CD4-positive, alpha-beta T cell (primary cell): ENCODE data around the gene GNA12. TPM values are rescaled to one million over a fixed set of nuclear protein-coding genes. Genes with fewer than 3 reads are reported as not detected.

ENCODE experiments used
- ATAC-seq: fragments of 200-7000 bp; cut with Tn5 transposase; one replicate; pipeline ENCODE4 v1.10.0; 2022; ENCODE audit warnings: mild to moderate bottlenecking; ENCODE audit not compliant: poor library complexity
- CTCF ChIA-PET: fragments of 350-600 bp; sonication (Branson Sonifier 250); formaldehyde crosslinking; loops from one replicate; lab custom pipeline; 2021; ENCODE audit warnings: antibody characterized with exemption, inconsistent platforms; lab: Charles Lee
- POLR2A ChIA-PET: fragments of 350-600 bp; sonication (Branson Sonifier 250); formaldehyde crosslinking; loops from one replicate; lab custom pipeline; 2021; ENCODE audit warnings: antibody characterized with exemption, inconsistent platforms; lab: Charles Lee
- DNase-seq, 14 experiments: peaks; one replicate each; pipeline ENCODE4 v3.0.0-alpha.2; 2013 to 2020; ENCODE audit warnings: mixed read lengths in 2 of 14
- H3K27ac ChIP-seq, 2 donors: one replicate each; pipeline versions ENCODE4 v1.5.1 to v1.7.0; 2013; ENCODE audit warnings: low read length in 2 of 2, low read depth in 1 of 2, mild to moderate bottlenecking in 1 of 2
- H3K27me3 ChIP-seq, 2 experiments: 1 replicate in 1 of 2; 2 replicates in 1 of 2; pipeline versions ENCODE4 v1.6.1 to v1.7.0; 2013; ENCODE audit warnings: low read length in 2 of 2, control low read depth in 1 of 2, mild to moderate bottlenecking in 1 of 2, moderate library complexity in 1 of 2; ENCODE audit not compliant: insufficient read depth in 2 of 2, control insufficient read depth in 1 of 2
- H3K36me3 ChIP-seq: one replicate; pipeline ENCODE4 v1.6.1; 2013; ENCODE audit warnings: low read length, control low read depth; ENCODE audit not compliant: insufficient read depth
- H3K4me1 ChIP-seq: one replicate; pipeline ENCODE4 v1.6.1; 2013; ENCODE audit warnings: low read length, control low read depth; ENCODE audit not compliant: insufficient read depth
- H3K4me3 ChIP-seq: one replicate; pipeline ENCODE4 v1.5.1; 2013; ENCODE audit warnings: mild to moderate bottlenecking, low read length, moderate library complexity
- H3K9me3 ChIP-seq, 2 experiments: 1 replicate in 1 of 2; 2 replicates in 1 of 2; pipeline versions ENCODE4 v1.6.1 to v1.7.0; 2013; ENCODE audit warnings: low read length in 2 of 2, mild to moderate bottlenecking in 2 of 2, control low read depth in 1 of 2, moderate library complexity in 1 of 2; ENCODE audit not compliant: control insufficient read depth in 1 of 2, insufficient read depth in 1 of 2
- H3K27ac Mint-ChIP-seq: one replicate; pipeline ENCODE4 v1.8.0; 2020; ENCODE audit warnings: mixed read lengths
- H3K27me3 Mint-ChIP-seq: one replicate; pipeline ENCODE4 v1.8.0; 2021; ENCODE audit warnings: mixed read lengths
- H3K36me3 Mint-ChIP-seq: one replicate; pipeline ENCODE4 v1.8.0; 2021; ENCODE audit warnings: low read depth, mixed read lengths
- H3K4me1 Mint-ChIP-seq: one replicate; pipeline ENCODE4 v1.8.0; 2021; ENCODE audit warnings: low read depth, mixed read lengths
- H3K4me3 Mint-ChIP-seq: one replicate; pipeline ENCODE4 v1.8.0; 2020; ENCODE audit warnings: mild to moderate bottlenecking, mixed read lengths
- H3K9me3 Mint-ChIP-seq: one replicate; pipeline ENCODE4 v1.8.0; 2020; ENCODE audit warnings: mixed read lengths
- intact Hi-C, 2 experiments: fragments of 100-400 bp; cut with DNase I in 1 of 2; cut with micrococcal nuclease in 1 of 2; formaldehyde crosslinking; loops; one replicate each; pipeline versions ENCODE4 v1.15.1 to v1.9.0; 2023 to 2025; cut with DNase I, micrococcal nuclease
- total RNA-seq, 174 experiments: library from RNA in 2 of 174; stranded (reverse) in 2 of 174; gene quantifications; one replicate each; pipeline ENCODE4 v1.2.3 and lab custom pipeline; 2021 to 2026
- TF ChIP-seq, protein P1 (sequence below): fragments of 200-600 bp; IDR thresholded peaks from one replicate; pipeline ENCODE4 v1.8.0; 2022; ENCODE audit warnings: antibody characterized with exemption, mild to moderate bottlenecking

Gene GNA12
- total RNA-seq, 2 experiments from 2014 or later = 16.0 to 16.1 TPM

DNA sequence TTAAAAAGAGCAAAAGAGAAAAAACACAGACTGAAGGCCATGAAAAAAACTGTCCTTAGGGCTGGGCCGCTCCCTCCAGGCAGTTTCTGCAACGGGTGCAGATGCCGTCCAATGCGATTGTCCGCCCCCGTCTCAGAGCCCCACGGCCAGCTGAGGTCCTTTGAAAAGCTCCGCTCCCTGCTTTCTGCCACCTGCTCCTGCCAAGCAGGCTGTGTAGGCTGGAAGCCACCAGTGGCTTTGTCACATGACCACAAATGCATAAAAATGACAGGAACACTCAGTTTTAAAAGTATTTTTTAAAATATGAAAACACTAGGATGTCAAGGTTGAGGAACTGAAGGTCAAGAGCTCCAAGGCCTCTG, 84.4 kb downstream of the GNA12 start:
- intact Hi-C loops = no loop called here
- Histone ChIP-seq H3K27ac (no peak overlapping the region), H3K4me3 (no peak overlapping the region), H3K9me3 (no peaks in the 10 kb centered on the region), H3K27me3 (no peaks in the 10 kb centered on the region), H3K4me1 (peaks cover 28% of the 10 kb centered on the region), H3K36me3 (peaks cover 13% of the 10 kb centered on the region)
- Mint-ChIP-seq H3K9me3 (no peaks in the 10 kb centered on the region), H3K4me3 (no peak overlapping the region), H3K4me1 (peaks cover 30% of the 10 kb centered on the region), H3K27ac (no peak overlapping the region), H3K27me3 (no peaks in the 10 kb centered on the region), H3K36me3 (peaks cover 38% of the 10 kb centered on the region)
- TF ChIP-seq, protein P1, sequence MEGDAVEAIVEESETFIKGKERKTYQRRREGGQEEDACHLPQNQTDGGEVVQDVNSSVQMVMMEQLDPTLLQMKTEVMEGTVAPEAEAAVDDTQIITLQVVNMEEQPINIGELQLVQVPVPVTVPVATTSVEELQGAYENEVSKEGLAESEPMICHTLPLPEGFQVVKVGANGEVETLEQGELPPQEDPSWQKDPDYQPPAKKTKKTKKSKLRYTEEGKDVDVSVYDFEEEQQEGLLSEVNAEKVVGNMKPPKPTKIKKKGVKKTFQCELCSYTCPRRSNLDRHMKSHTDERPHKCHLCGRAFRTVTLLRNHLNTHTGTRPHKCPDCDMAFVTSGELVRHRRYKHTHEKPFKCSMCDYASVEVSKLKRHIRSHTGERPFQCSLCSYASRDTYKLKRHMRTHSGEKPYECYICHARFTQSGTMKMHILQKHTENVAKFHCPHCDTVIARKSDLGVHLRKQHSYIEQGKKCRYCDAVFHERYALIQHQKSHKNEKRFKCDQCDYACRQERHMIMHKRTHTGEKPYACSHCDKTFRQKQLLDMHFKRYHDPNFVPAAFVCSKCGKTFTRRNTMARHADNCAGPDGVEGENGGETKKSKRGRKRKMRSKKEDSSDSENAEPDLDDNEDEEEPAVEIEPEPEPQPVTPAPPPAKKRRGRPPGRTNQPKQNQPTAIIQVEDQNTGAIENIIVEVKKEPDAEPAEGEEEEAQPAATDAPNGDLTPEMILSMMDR = no peak
- CTCF ChIA-PET = no interaction called here
- no peak for ATAC-seq
- DNase-seq = no peak
- POLR2A ChIA-PET = no interaction called here

DNA sequence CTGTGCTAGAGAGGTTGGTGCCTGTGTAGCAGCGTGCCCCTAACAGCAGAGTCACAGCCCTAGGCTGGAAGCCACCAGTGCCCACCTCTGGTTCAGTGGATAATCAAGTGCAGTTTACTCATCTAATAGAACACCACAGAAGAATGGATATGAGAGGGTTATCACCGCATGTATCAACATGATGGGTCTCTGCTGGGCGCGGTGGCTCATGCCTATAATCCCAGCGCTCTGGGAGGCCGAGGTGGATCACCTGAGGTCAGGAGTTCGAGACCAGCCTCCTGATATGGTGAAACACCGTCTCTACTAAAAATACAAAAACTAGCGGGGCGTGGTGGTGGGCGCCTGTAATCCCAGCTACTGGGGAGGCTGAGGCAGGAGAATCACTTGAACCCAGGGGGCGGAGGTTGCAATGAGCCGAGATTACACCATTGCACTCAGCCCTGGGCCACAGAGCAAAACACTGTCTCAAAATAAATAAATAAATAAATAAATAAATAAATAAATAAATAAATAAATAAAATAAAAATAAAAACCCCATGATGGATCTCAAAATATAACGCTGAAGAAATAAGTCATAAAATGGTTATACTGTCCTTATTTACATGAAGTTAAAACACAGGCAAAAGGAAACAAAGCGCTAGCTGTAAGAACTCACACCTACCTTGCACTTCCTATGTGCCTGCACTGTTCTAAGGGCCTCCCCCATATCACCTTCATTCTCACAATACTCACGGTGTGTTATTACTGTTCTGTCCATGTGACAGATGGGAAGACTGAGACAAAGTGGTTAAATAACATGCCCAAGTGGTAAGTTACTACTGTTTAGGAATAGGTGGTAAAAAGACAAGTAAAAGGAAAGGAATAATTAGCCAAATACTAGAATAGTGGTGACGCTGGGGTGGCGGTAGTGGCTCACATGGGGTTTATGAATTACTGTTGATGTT, 85.2 kb downstream of the GNA12 start:
- Mint-ChIP-seq H3K36me3 (peaks cover 46% of the 10 kb centered on the region), H3K4me1 (peaks cover 30% of the 10 kb centered on the region), H3K9me3 (no peaks in the 10 kb centered on the region), H3K27ac (peak overlapping the region; percentile 54), H3K4me3 (no peak overlapping the region), H3K27me3 (no peaks in the 10 kb centered on the region)
- CTCF ChIA-PET = interaction anchor here (1.1 kb wide), 1 partner anchor 49 kb away, joined by 4 read pairs; no protein-coding TSS in a partner anchor
- Histone ChIP-seq H3K9me3 (no peaks in the 10 kb centered on the region), H3K36me3 (peaks cover 13% of the 10 kb centered on the region), H3K27me3 (no peaks in the 10 kb centered on the region), H3K4me3 (no peak overlapping the region), H3K4me1 (peaks cover 28% of the 10 kb centered on the region), H3K27ac (peak overlapping the region in 1 of 2 donors; percentile 45)
- no peak for ATAC-seq
- intact Hi-C loops = no loop called here
- TF ChIP-seq, protein P1 = no peak
- POLR2A ChIA-PET = interaction anchor here (1.3 kb wide), 1 partner anchor 48 kb away, joined by 5 read pairs; no protein-coding TSS in a partner anchor
- DNase-seq = no peak

DNA sequence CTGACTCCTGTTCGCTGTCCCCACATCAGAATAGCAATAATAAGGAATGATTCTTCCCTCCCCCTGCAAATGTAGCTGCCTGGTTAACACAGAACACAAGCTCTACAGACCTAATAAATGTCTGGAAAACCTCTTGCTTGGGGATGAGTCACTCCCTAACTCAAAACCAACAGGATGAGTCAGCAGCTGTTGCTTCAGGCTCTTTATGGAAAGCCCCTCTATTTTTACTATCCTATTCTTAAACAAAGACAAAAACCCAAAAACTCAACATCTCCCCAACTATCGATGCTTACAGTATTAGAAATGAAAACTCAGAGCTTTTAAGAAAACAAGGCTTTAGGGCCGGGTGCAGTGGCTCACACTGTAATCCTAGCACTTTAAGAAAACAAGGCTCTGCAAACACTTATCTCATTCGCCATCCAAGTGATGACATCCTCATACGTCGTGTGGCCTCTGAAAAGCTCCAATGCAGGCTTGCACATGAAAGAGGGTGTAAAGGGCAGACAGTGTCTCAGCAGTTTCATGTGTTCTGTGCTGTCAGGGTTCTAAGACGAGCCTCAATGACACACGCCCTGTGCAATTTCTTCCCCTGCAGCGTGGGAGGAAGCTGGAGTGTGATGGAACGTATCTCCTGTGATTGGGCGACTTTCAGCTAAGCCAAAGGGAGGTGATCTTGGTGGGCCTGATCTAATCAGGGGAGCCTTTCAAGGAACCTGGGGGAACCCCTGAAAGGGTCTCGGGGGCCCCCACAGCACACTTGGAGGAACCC, 86.0 kb downstream of the GNA12 start:
- no peaks in the 10 kb centered on the region for H3K27me3 Mint-ChIP-seq
- no peak overlapping the region for H3K4me3 ChIP-seq
- intact Hi-C loops = no loop called here

More for the DNA sequence above, 86.0 kb downstream of the GNA12 start:
- H3K27ac Mint-ChIP-seq = peak overlapping the region; percentile 54
- H3K27ac ChIP-seq = peak overlapping the region in 1 of 2 donors; percentile 45
- no peaks in the 10 kb centered on the region for H3K9me3 ChIP-seq
- no peak overlapping the region for H3K4me3 Mint-ChIP-seq
- H3K36me3 ChIP-seq = peaks cover 8% of the 10 kb centered on the region
- POLR2A ChIA-PET = interaction anchor here (0.6 to 1.3 kb wide), 2 partner anchors 47 to 224 kb away, joined by 3 to 5 read pairs; no protein-coding TSS in a partner anchor
- no peaks in the 10 kb centered on the region for H3K9me3 Mint-ChIP-seq
- DNase-seq = peak in 10 of 14 experiments; percentile 13 to 72 (median 32)
- no peaks in the 10 kb centered on the region for H3K27me3 ChIP-seq
- peak; percentile 83 for ATAC-seq
- H3K36me3 Mint-ChIP-seq = peaks cover 49% of the 10 kb centered on the region
- H3K4me1 Mint-ChIP-seq = peaks cover 30% of the 10 kb centered on the region
- TF ChIP-seq, protein P1 = no peak
- peaks cover 28% of the 10 kb centered on the region for H3K4me1 ChIP-seq
- CTCF ChIA-PET = interaction anchor here (1.1 kb wide), 1 partner anchor 49 kb away, joined by 4 read pairs; no protein-coding TSS in a partner anchor
